Omental fat pad (tissue), 4 donors: ENCODE measurements around the gene CENPL. TPM values are rescaled to one million over a fixed set of nuclear protein-coding genes. Genes with fewer than 3 reads are reported as not detected.
"Not testable (repeated sequence)": the region's sequence is repeated elsewhere in the genome, so short reads cannot be mapped to it uniquely, and the experiment has no call there.

Experiments
- ATAC-seq: fragments of 150-250 bp; one replicate; pipeline ENCODE4 v1.9.1; 2016; ENCODE audit warnings: mild to moderate bottlenecking, moderate library complexity; ENCODE audit not compliant: low FRiP score
- DNase-seq: peaks from one replicate; pipeline ENCODE4 v3.0.0-alpha.2; 2019; ENCODE audit warnings: low spot score
- CTCF ChIP-seq, 3 donors: fragments of 450-650 bp; IDR thresholded peaks; one replicate each; pipeline ENCODE4 v1.5.1; 2016 to 2017; ENCODE audit warnings: antibody characterized with exemption in 3 of 3, mild to moderate bottlenecking in 3 of 3, moderate library complexity in 2 of 3
- total RNA-seq, 4 donors: library from RNA; depleted of rRNA; stranded (reverse); fragments of >200 nt; gene quantifications; one replicate each; pipeline ENCODE4 v1.1.0, GENCODE V29; 2016

CENPL gene
- total RNA-seq, 4 donors from 2014 or later, result 2.6 to 6.9 (median 5.8) TPM

GRCh38 chr1:173862769-173863223, 38.1 kb upstream of the CENPL start:
- no peak for TF ChIP-seq CTCF (IDR thresholded peaks at IDR 0.05)
- ATAC-seq (no peak), DNase-seq (no peak)

- not testable (repeated sequence) for DNase-seq, ATAC-seq
These were observed 37.6 kb upstream of the CENPL start for GRCh38 chr1:173862146-173862768.

- ATAC-seq (no peak), DNase-seq (no peak)
- TF ChIP-seq CTCF (IDR thresholded peaks at IDR 0.05), result no peak
These were observed 37.1 kb upstream of the CENPL start for GRCh38 chr1:173861731-173862145.

GRCh38 chr1:173860065-173860464, 35.4 kb upstream of the CENPL start:
- DNase-seq (no peak), ATAC-seq (no peak)
- TF ChIP-seq CTCF (IDR thresholded peaks at IDR 0.05), result no peak

- not testable (repeated sequence) for ATAC-seq, DNase-seq
These were observed 34.9 kb upstream of the CENPL start for GRCh38 chr1:173859547-173859946.

GRCh38 chr1:173857363-173857917, 32.8 kb upstream of the CENPL start:
- no peak for ATAC-seq
- TF ChIP-seq CTCF (IDR thresholded peaks at IDR 0.05), result no peak
- DNase-seq, result no peak

GRCh38 chr1:173856903-173857302, 32.2 kb upstream of the CENPL start:
- no peak for ATAC-seq
- no peak for TF ChIP-seq CTCF (IDR thresholded peaks at IDR 0.05)

GRCh38 chr1:173856014-173856413, 31.3 kb upstream of the CENPL start:
- DNase-seq, result no peak
- no peak for TF ChIP-seq CTCF (IDR thresholded peaks at IDR 0.05)
- ATAC-seq, result no peak

More at GRCh38 chr1:173856903-173857302, 32.2 kb upstream of the CENPL start:
- DNase-seq, result no peak
